ENCODE results near the gene DNMT3B. TPM values are rescaled to one million over a fixed set of nuclear protein-coding genes. Genes with fewer than 3 reads are reported as not detected.
A peak's percentile ranks its signal among the peaks of the same experiment; 100 is the strongest.

The DNMT3B gene
- total and polyA plus RNA-seq, 2 experiments from 2014 or later = 711 to 2,222 TPM

DNA sequence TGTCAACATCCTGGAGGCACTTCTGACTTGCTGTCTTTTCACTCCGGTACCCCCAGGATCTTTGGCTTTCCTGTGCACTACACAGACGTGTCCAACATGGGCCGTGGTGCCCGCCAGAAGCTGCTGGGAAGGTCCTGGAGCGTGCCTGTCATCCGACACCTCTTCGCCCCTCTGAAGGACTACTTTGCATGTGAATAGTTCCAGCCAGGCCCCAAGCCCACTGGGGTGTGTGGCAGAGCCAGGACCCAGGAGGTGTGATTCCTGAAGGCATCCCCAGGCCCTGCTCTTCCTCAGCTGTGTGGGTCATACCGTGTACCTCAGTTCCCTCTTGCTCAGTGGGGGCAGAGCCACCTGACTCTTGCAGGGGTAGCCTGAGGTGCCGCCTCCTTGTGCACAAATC is 45.5 kb downstream of the DNMT3B start:
- H3K4me2 ChIP-seq = peak overlapping the region; percentile 42
- peak overlapping the region; percentile 91 for H3K27ac Mint-ChIP-seq
- H3K27me3 Mint-ChIP-seq (ENCODE audit: insufficient read depth, low read depth, poor library complexity) = peaks cover 82% of the 10 kb centered on the region
- H3K36me3 ChIP-seq (ENCODE audit: insufficient read depth) = peaks cover 75% of the 10 kb centered on the region
- H2AFZ ChIP-seq = no peak overlapping the region
- H3K4me3 Mint-ChIP-seq = peak overlapping the region; percentile 54
- H4K20me1 ChIP-seq (replicated peaks; ENCODE audit: insufficient read depth) = peaks cover 73% of the 10 kb centered on the region
- H3K9me2 ChIP-seq (ENCODE audit: insufficient read depth) = no peaks in the 10 kb centered on the region
- TF ChIP-seq POLR2AphosphoS5 (IDR thresholded peaks at IDR 0.05; ENCODE audit: low read depth) (peak; percentile 47; the same call in 1 of the 2 replicates), JUNB (IDR thresholded peaks at IDR 0.05; ENCODE audit: unreplicated experiment) (peak; percentile 18), ZNF331 (CRISPR knock-in tag; IDR thresholded peaks at IDR 0.05; ENCODE audit: low read depth) (no peak)
- DNase-seq (ENCODE audit: low spot score) (peak; percentile 91), ATAC-seq (peak; percentile 58)
- H3K36me3 Mint-ChIP-seq (ENCODE audit: low read depth) = peaks cover 82% of the 10 kb centered on the region
- H3K4me1 Mint-ChIP-seq = peaks cover 73% of the 10 kb centered on the region
- H3K27ac ChIP-seq (ENCODE audit: low read depth) = peak overlapping the region; percentile 92
- H3K4me3 ChIP-seq = no peak overlapping the region; the same call in 1 of the 2 replicates
- H3K79me2 ChIP-seq (replicated peaks; ENCODE audit: insufficient read depth) = peaks cover 25% of the 10 kb centered on the region
- H3K27me3 ChIP-seq (ENCODE audit: insufficient read depth) = no peaks in the 10 kb centered on the region
- peaks cover 100% of the 10 kb centered on the region for H3F3A ChIP-seq (replicated peaks; ENCODE audit: low read depth)
- peaks cover 10% of the 10 kb centered on the region; the same call in 2 of the 3 replicates for H3K9me3 Mint-ChIP-seq
- peaks cover 62% of the 10 kb centered on the region for H3K4me1 ChIP-seq (ENCODE audit: insufficient read depth)

DNA sequence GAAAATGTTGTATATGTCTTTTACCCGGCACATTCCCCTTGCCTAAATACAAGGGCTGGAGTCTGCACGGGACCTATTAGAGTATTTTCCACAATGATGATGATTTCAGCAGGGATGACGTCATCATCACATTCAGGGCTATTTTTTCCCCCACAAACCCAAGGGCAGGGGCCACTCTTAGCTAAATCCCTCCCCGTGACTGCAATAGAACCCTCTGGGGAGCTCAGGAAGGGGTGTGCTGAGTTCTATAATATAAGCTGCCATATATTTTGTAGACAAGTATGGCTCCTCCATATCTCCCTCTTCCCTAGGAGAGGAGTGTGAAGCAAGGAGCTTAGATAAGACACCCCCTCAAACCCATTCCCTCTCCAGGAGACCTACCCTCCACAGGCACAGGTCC is 46.3 kb downstream of the DNMT3B start:
- H3K36me3 ChIP-seq (ENCODE audit: insufficient read depth) = peaks cover 67% of the 10 kb centered on the region
- H3K4me1 ChIP-seq (ENCODE audit: insufficient read depth) = peaks cover 55% of the 10 kb centered on the region
- Mint-ChIP-seq H3K4me3 (no peak overlapping the region), H3K36me3 (ENCODE audit: low read depth) (peaks cover 74% of the 10 kb centered on the region), H3K27me3 (ENCODE audit: insufficient read depth, low read depth, poor library complexity) (peaks cover 81% of the 10 kb centered on the region), H3K27ac (peak overlapping the region; percentile 91), H3K4me1 (peaks cover 67% of the 10 kb centered on the region), H3K9me3 (peaks cover 10% of the 10 kb centered on the region; the same call in 2 of the 3 replicates)
- no peak overlapping the region for H2AFZ ChIP-seq
- no peak overlapping the region for H3K4me3 ChIP-seq
- no peak for DNase-seq (ENCODE audit: low spot score)
- peaks cover 96% of the 10 kb centered on the region for H3F3A ChIP-seq (replicated peaks; ENCODE audit: low read depth)
- TF ChIP-seq POLR2AphosphoS5 (IDR thresholded peaks at IDR 0.05; ENCODE audit: low read depth) = peak; percentile 29; the same call in 1 of the 2 replicates
- no peak for TF ChIP-seq ZNF331 (CRISPR knock-in tag; IDR thresholded peaks at IDR 0.05; ENCODE audit: low read depth)
- no peak overlapping the region for H3K4me2 ChIP-seq
- H4K20me1 ChIP-seq (replicated peaks; ENCODE audit: insufficient read depth) = peaks cover 66% of the 10 kb centered on the region
- ATAC-seq = no peak
- H3K27ac ChIP-seq (ENCODE audit: low read depth) = peak overlapping the region; percentile 92
- no peaks in the 10 kb centered on the region for H3K9me2 ChIP-seq (ENCODE audit: insufficient read depth)
- no peaks in the 10 kb centered on the region for H3K27me3 ChIP-seq (ENCODE audit: insufficient read depth)
- peaks cover 18% of the 10 kb centered on the region for H3K79me2 ChIP-seq (replicated peaks; ENCODE audit: insufficient read depth)

DNA sequence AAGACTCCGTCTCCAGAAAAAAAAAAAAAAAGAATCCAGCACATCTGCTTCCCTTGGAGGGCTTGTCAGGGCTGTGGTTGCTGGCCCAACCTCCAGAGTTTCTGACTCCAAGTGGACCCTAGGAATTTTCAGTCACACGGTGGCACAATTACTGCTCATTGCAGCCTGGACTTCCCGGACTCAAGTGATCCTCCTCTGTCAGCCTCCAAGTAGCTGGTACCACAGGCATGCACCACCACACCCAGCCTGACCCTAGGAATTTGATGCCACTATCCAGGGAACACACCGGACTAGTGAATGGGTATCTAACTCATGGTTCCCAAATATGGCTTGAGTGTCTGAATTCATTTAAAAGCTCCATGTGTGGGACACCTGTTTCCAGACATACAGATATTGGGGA is 47.7 kb downstream of the DNMT3B start:
- DNase-seq (ENCODE audit: low spot score) (no peak), ATAC-seq (no peak)
- peaks cover 54% of the 10 kb centered on the region for H3K4me1 Mint-ChIP-seq
- H3K79me2 ChIP-seq (replicated peaks; ENCODE audit: insufficient read depth) = 0 out of 2 replicates have a peak, but pooled peaks cover 3% of the 10 kb centered on the region
- no peak overlapping the region for H3K27ac Mint-ChIP-seq
- no peaks in the 10 kb centered on the region for H3K9me2 ChIP-seq (ENCODE audit: insufficient read depth)
- no peak overlapping the region for H3K4me2 ChIP-seq
- H2AFZ ChIP-seq = no peak overlapping the region
- H3F3A ChIP-seq (replicated peaks; ENCODE audit: low read depth) = peaks cover 93% of the 10 kb centered on the region
- H3K4me3 Mint-ChIP-seq = no peak overlapping the region
- peaks cover 40% of the 10 kb centered on the region for H3K4me1 ChIP-seq (ENCODE audit: insufficient read depth)
- TF ChIP-seq ZNF331 (CRISPR knock-in tag; IDR thresholded peaks at IDR 0.05; ENCODE audit: low read depth) (no peak), POLR2AphosphoS5 (IDR thresholded peaks at IDR 0.05; ENCODE audit: low read depth) (peak; percentile 8; the same call in 1 of the 2 replicates)
- no peaks in the 10 kb centered on the region for H3K27me3 ChIP-seq (ENCODE audit: insufficient read depth)
- no peak overlapping the region for H3K4me3 ChIP-seq
- H3K27me3 Mint-ChIP-seq (ENCODE audit: insufficient read depth, low read depth, poor library complexity) = peaks cover 85% of the 10 kb centered on the region
- H3K9me3 Mint-ChIP-seq = peaks cover 10% of the 10 kb centered on the region; the same call in 2 of the 3 replicates
- peaks cover 51% of the 10 kb centered on the region for H4K20me1 ChIP-seq (replicated peaks; ENCODE audit: insufficient read depth)
- peaks cover 60% of the 10 kb centered on the region for H3K36me3 Mint-ChIP-seq (ENCODE audit: low read depth)
- peak overlapping the region; percentile 92 for H3K27ac ChIP-seq (ENCODE audit: low read depth)
- peaks cover 53% of the 10 kb centered on the region for H3K36me3 ChIP-seq (ENCODE audit: insufficient read depth)

DNA sequence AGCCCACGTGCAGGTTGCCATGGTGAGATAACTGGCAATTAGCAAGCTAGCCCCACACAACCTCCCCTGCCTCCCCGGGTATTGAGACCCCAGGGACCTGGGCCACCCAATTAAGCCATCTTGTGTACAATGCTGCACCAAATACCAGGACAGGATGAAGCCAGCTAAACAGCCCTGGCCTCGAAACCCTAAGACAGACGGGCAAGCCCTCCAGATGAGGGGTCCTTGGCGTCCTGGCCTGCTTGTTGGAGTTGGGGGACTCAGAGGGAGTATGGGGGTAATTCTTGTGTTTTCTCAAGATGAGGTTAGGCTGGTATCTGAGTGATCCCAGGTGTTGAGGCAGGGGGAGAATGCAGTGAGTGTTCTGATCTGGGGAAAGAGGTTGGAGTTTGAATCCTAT is 48.8 kb downstream of the DNMT3B start:
- Mint-ChIP-seq H3K9me3 (peaks cover 10% of the 10 kb centered on the region; the same call in 2 of the 3 replicates), H3K4me3 (no peak overlapping the region), H3K27ac (peak overlapping the region; percentile 68), H3K4me1 (peaks cover 44% of the 10 kb centered on the region), H3K36me3 (ENCODE audit: low read depth) (peaks cover 49% of the 10 kb centered on the region), H3K27me3 (ENCODE audit: insufficient read depth, low read depth, poor library complexity) (peaks cover 79% of the 10 kb centered on the region)
- no peaks in the 10 kb centered on the region for H3K79me2 ChIP-seq (replicated peaks; ENCODE audit: insufficient read depth)
- H3K27ac ChIP-seq (ENCODE audit: low read depth) = peak overlapping the region; percentile 92
- peaks cover 41% of the 10 kb centered on the region for H4K20me1 ChIP-seq (replicated peaks; ENCODE audit: insufficient read depth)
- H3K36me3 ChIP-seq (ENCODE audit: insufficient read depth) = peaks cover 42% of the 10 kb centered on the region
- TF ChIP-seq POLR2AphosphoS5 (IDR thresholded peaks at IDR 0.05; ENCODE audit: low read depth) = peak; percentile 87
- TF ChIP-seq EZH2phosphoT487 (IDR thresholded peaks at IDR 0.05; ENCODE audit: unreplicated experiment) = no peak
- H2AFZ ChIP-seq = no peak overlapping the region
- peak; percentile 53 for DNase-seq (ENCODE audit: low spot score)
- ATAC-seq = peak; percentile 13
- no peak overlapping the region for H3K4me3 ChIP-seq
- H3K4me2 ChIP-seq = no peak overlapping the region
- no peaks in the 10 kb centered on the region for H3K9me2 ChIP-seq (ENCODE audit: insufficient read depth)
- no peaks in the 10 kb centered on the region for H3K27me3 ChIP-seq (ENCODE audit: insufficient read depth)
- peaks cover 83% of the 10 kb centered on the region for H3F3A ChIP-seq (replicated peaks; ENCODE audit: low read depth)
- H3K4me1 ChIP-seq (ENCODE audit: insufficient read depth) = peaks cover 30% of the 10 kb centered on the region

Data from GM23338 (cell line).